H1 (cell line): ENCODE measurements around the gene AIFM2. TPM values are rescaled to one million over a fixed set of nuclear protein-coding genes. Genes with fewer than 3 reads are reported as not detected.

Source experiments
- CTCF ChIA-PET: fragments of 300-600 bp; sonication (Branson Sonifier 250); formaldehyde crosslinking; loops from one replicate; lab custom pipeline; 2021; ENCODE audit not compliant: partially characterized antibody; lab: Charles Lee
- POLR2A ChIA-PET: fragments of 300-600 bp; sonication (Branson Sonifier 250); formaldehyde crosslinking; loops from one replicate; lab custom pipeline; 2021; ENCODE audit warnings: inconsistent platforms; ENCODE audit not compliant: partially characterized antibody; lab: Charles Lee
- DNase-seq, 2 experiments: peaks; one replicate each; pipeline versions ENCODE4 v3.0.0 to v3.0.0-alpha.2; 2010 to 2022; ENCODE audit warnings: low spot score in 2 of 2, low read depth in 1 of 2, mixed read lengths in 1 of 2
- FAIRE-seq: peaks from 2 replicates; lab custom pipeline; 2011; peaks lifted over from hg19 to GRCh38; lab: Jason Lieb, UNC
- H2AFZ ChIP-seq: 2 replicates; pipeline ENCODE4 v1.8.1; 2012; ENCODE audit warnings: low read length, inconsistent platforms
- H2AK5ac ChIP-seq: 2 replicates; pipeline ENCODE4 v1.6.1; 2013; ENCODE audit warnings: low read depth, low read length
- H2BK120ac ChIP-seq: replicated peaks from 2 replicates; pipeline ENCODE3; 2013; ENCODE audit warnings: low read depth, low read length, inconsistent platforms
- H2BK12ac ChIP-seq: 2 replicates; pipeline ENCODE4 v1.6.1; 2013; ENCODE audit warnings: low read depth, low read length
- H2BK15ac ChIP-seq: 2 replicates; pipeline ENCODE4 v1.6.1; 2013; ENCODE audit warnings: low read length
- H2BK20ac ChIP-seq: 2 replicates; pipeline ENCODE4 v1.6.1; 2013; ENCODE audit warnings: low read length
- H2BK5ac ChIP-seq: 2 replicates; pipeline ENCODE4 v1.6.1; 2013; ENCODE audit warnings: low read depth, low read length
- H3K14ac ChIP-seq: 2 replicates; pipeline ENCODE4 v1.6.1; 2013; ENCODE audit warnings: inconsistent platforms; ENCODE audit not compliant: insufficient read length
- H3K18ac ChIP-seq: 2 replicates; pipeline ENCODE4 v1.6.1; 2013; ENCODE audit warnings: low read length; ENCODE audit errors: extremely low read depth
- H3K23ac ChIP-seq: 2 replicates; pipeline ENCODE4 v1.6.1; 2013; ENCODE audit warnings: inconsistent platforms; ENCODE audit not compliant: insufficient read length
- H3K23me2 ChIP-seq: 2 replicates; pipeline ENCODE4 v1.6.1; 2013; ENCODE audit warnings: low read depth, low read length
- H3K27ac ChIP-seq: 2 replicates; pipeline ENCODE4 v1.6.1; 2011; ENCODE audit warnings: low read depth, low read length, inconsistent platforms
- H3K27me3 ChIP-seq, 4 experiments: replicated peaks in 1 of 4; 1 replicate in 1 of 4; 2 replicates in 3 of 4; pipeline versions ENCODE4 v1.6.1 to v1.8.1; 2011 to 2013; ENCODE audit warnings: low read length in 3 of 4, mild to moderate bottlenecking in 3 of 4, inconsistent platforms in 2 of 4, mixed read lengths in 2 of 4, moderate library complexity in 1 of 4; ENCODE audit not compliant: control insufficient read depth in 3 of 4, insufficient read depth in 3 of 4; ENCODE audit errors: extremely low read depth in 1 of 4
- H3K36me3 ChIP-seq, 4 experiments: 2 replicates each; pipeline versions ENCODE4 v1.6.1 to v1.8.1; 2011 to 2013; ENCODE audit warnings: mild to moderate bottlenecking in 4 of 4, low read length in 3 of 4, moderate library complexity in 2 of 4, control low read depth in 1 of 4, inconsistent platforms in 1 of 4; ENCODE audit not compliant: insufficient read depth in 4 of 4, control insufficient read depth in 2 of 4
- H3K4ac ChIP-seq: replicated peaks from 2 replicates; pipeline ENCODE3; 2013; ENCODE audit warnings: low read length, low read depth, mixed read lengths, inconsistent platforms; ENCODE audit not compliant: insufficient read length
- H3K4me1 ChIP-seq, 4 experiments: replicated peaks in 1 of 4; 1 replicate in 1 of 4; 2 replicates in 3 of 4; pipeline versions ENCODE4 v1.6.1 to v1.8.1; 2011 to 2013; ENCODE audit warnings: low read length in 3 of 4, inconsistent platforms in 2 of 4, mixed read lengths in 1 of 4; ENCODE audit not compliant: insufficient read depth in 4 of 4, control insufficient read depth in 3 of 4
- H3K4me2 ChIP-seq, 2 experiments: 2 replicates each; pipeline versions ENCODE4 v1.6.1 to v1.8.1; 2011 to 2013; ENCODE audit warnings: low read depth in 2 of 2, low read length in 2 of 2, control low read depth in 1 of 2, inconsistent platforms in 1 of 2, mild to moderate bottlenecking in 1 of 2; ENCODE audit not compliant: insufficient read depth in 1 of 2
- H3K4me3 ChIP-seq, 4 experiments: fragments of 200-600, 300-600 bp in 1 of 4; sonication (generic), shearing (Covaris generic), sonication (Bioruptor Twin) in 1 of 4; 2 replicates each; pipeline versions ENCODE4 v1.5.1 to v1.8.1; 2011 to 2016; ENCODE audit warnings: low read length in 4 of 4, low read depth in 3 of 4, control low read depth in 2 of 4, inconsistent platforms in 2 of 4, mild to moderate bottlenecking in 2 of 4, mixed read lengths in 1 of 4, moderate library complexity in 1 of 4; ENCODE audit not compliant: insufficient read depth in 2 of 4; ENCODE audit errors: extremely low read depth in 1 of 4
- H3K56ac ChIP-seq: replicated peaks from 2 replicates; pipeline ENCODE3; 2013; ENCODE audit warnings: low read depth, mild to moderate bottlenecking, mixed read lengths, low read length, inconsistent platforms; ENCODE audit not compliant: insufficient read length
- H3K79me1 ChIP-seq: 2 replicates; pipeline ENCODE4 v1.6.1; 2013; ENCODE audit warnings: low read depth, low read length, control low read depth
- H3K79me2 ChIP-seq, 2 experiments: 2 replicates each; pipeline versions ENCODE4 v1.6.1 to v1.8.1; 2012 to 2013; ENCODE audit warnings: low read length in 2 of 2, mild to moderate bottlenecking in 2 of 2, inconsistent platforms in 1 of 2; ENCODE audit not compliant: insufficient read depth in 2 of 2, control insufficient read depth in 1 of 2
- H3K9ac ChIP-seq, 4 experiments: replicated peaks in 1 of 4; 1 replicate in 1 of 4; 2 replicates in 3 of 4; pipeline versions ENCODE4 v1.6.1 to v1.8.1; 2011 to 2013; ENCODE audit warnings: low read depth in 3 of 4, low read length in 3 of 4, control low read depth in 2 of 4, mild to moderate bottlenecking in 2 of 4, moderate library complexity in 2 of 4, inconsistent platforms in 1 of 4; ENCODE audit errors: extremely low read depth in 1 of 4
- H3K9me3 ChIP-seq, 2 experiments: 2 replicates each; pipeline versions ENCODE4 v1.6.1 to v1.8.1; 2012 to 2013; ENCODE audit warnings: mild to moderate bottlenecking in 2 of 2, moderate library complexity in 2 of 2, control low read depth in 1 of 2, inconsistent platforms in 1 of 2, low read depth in 1 of 2, low read length in 1 of 2, mixed read lengths in 1 of 2; ENCODE audit not compliant: insufficient read depth in 2 of 2
- H4K20me1 ChIP-seq, 2 experiments: replicated peaks in 1 of 2; 2 replicates each; pipeline versions ENCODE3 to v1.8.1; 2011 to 2013; ENCODE audit warnings: inconsistent platforms in 2 of 2, low read length in 2 of 2, mild to moderate bottlenecking in 1 of 2; ENCODE audit not compliant: insufficient read depth in 2 of 2, control insufficient read depth in 1 of 2
- H4K5ac ChIP-seq: 2 replicates; pipeline ENCODE4 v1.6.1; 2013; ENCODE audit warnings: low read length, low read depth, mixed read lengths, inconsistent platforms; ENCODE audit not compliant: insufficient read length
- H4K8ac ChIP-seq: 2 replicates; pipeline ENCODE4 v1.8.0; 2013; ENCODE audit warnings: mild to moderate bottlenecking, moderate library complexity, low read length, inconsistent platforms; ENCODE audit not compliant: insufficient read depth; ENCODE audit errors: extremely low read depth
- H4K91ac ChIP-seq: replicated peaks from 2 replicates; pipeline ENCODE3; 2013; ENCODE audit warnings: low read length, mixed read lengths, inconsistent platforms; ENCODE audit not compliant: insufficient read length
- ASH2L ChIP-seq: fragments of 200-600, 300-600 bp; sonication (generic); IDR thresholded peaks from one replicate; pipeline ENCODE4 v1.7.1; 2017; ENCODE audit warnings: low read length
- BCL11A ChIP-seq, 2 experiments: IDR thresholded peaks; one replicate each; pipeline ENCODE4 v1.6.1; 2011; ENCODE audit warnings: low read depth in 2 of 2, low read length in 2 of 2, mild to moderate bottlenecking in 2 of 2
- CEBPB ChIP-seq: IDR thresholded peaks from 2 replicates; pipeline ENCODE4 v1.6.1; 2012; ENCODE audit warnings: low read depth, low read length
- CTBP2 ChIP-seq: IDR thresholded peaks from 2 replicates; pipeline ENCODE4 v1.7.0; 2011; ENCODE audit warnings: borderline replicate concordance, mild to moderate bottlenecking, moderate library complexity, mixed read lengths, low read length; ENCODE audit not compliant: insufficient read depth, insufficient read length
- KDM4A ChIP-seq: IDR thresholded peaks from one replicate; pipeline ENCODE4 v1.7.1; 2012; ENCODE audit warnings: low read depth, mild to moderate bottlenecking, moderate library complexity, low read length, inconsistent platforms; ENCODE audit not compliant: severe bottlenecking
- POLR2A ChIP-seq, 2 experiments: IDR thresholded peaks; 1 replicate in 1 of 2; 2 replicates in 1 of 2; pipeline ENCODE4 v1.6.1; 2011; ENCODE audit warnings: low read depth in 2 of 2, low read length in 2 of 2, mild to moderate bottlenecking in 2 of 2; ENCODE audit errors: control extremely low read depth in 1 of 2
- SIX5 ChIP-seq: IDR thresholded peaks from 2 replicates; pipeline ENCODE4 v1.6.1; 2011; ENCODE audit warnings: mild to moderate bottlenecking, low read depth, low read length
- SRF ChIP-seq: IDR thresholded peaks from 2 replicates; pipeline ENCODE4 v1.6.1; 2011; ENCODE audit warnings: mild to moderate bottlenecking, low read depth, low read length, moderate library complexity
- SUZ12 ChIP-seq: fragments of 200-600 bp; sonication (generic); IDR thresholded peaks from 2 replicates; pipeline ENCODE4 v1.6.1; 2012; ENCODE audit warnings: mild to moderate bottlenecking, inconsistent platforms, low read length, moderate library complexity, mixed read lengths
- TAF7 ChIP-seq: optimal IDR thresholded peaks from 2 replicates; pipeline ENCODE3; 2011; ENCODE audit warnings: low read depth, mild to moderate bottlenecking, inconsistent platforms, low read length, moderate library complexity, borderline replicate concordance
- TEAD4 ChIP-seq: IDR thresholded peaks from 2 replicates; pipeline ENCODE4 v1.6.1; 2012; ENCODE audit warnings: low read depth, low read length, inconsistent platforms, mixed read lengths
- YY1 ChIP-seq: IDR thresholded peaks from 2 replicates; pipeline ENCODE4 v1.6.1; 2011; ENCODE audit warnings: low read depth, mild to moderate bottlenecking, low read length
- WGBS, 2 experiments: shearing (Covaris generic) in 1 of 2; methylation state at CpG; one replicate each; pipeline versions ENCODE4 v1.1.6 to v1.1.7; 2013 to 2015; ENCODE audit warnings: low lambda C conversion rate in 2 of 2, mixed read lengths in 2 of 2, inconsistent platforms in 1 of 2, low coverage in 1 of 2, missing lambda C conversion rate in 1 of 2; ENCODE audit not compliant: insufficient replicate concordance in 2 of 2, insufficient coverage in 1 of 2, insufficient read length in 1 of 2; ENCODE audit errors: extremely low coverage in 1 of 2, missing lambda C conversion rate in 1 of 2; 5-methylcytosine and 5-hydroxymethylcytosine counted together
- polyA plus RNA-seq, 7 experiments: library from polyadenylated mRNA; depleted of rRNA in 3 of 7; stranded (reverse) in 5 of 7; unstranded in 2 of 7; fragments of >200 nt in 5 of 7; fragments of 200-250 nt in 2 of 7; gene quantifications; 1 replicate in 5 of 7; 2 replicates in 1 of 7; 4 replicates in 1 of 7; pipeline versions ENCODE4 v1.2.1 to v1.2.3, GENCODE V29; 2011 to 2013; ENCODE audit warnings: missing spikeins in 2 of 7, mixed read lengths in 2 of 7
- total RNA-seq: library from RNA; stranded (reverse); fragmentation: NEBNext Ultra II Directional; extraction: Animal tissue kit (Norgen Biotek cat#: 25700); gene quantifications from 2 replicates; pipeline ENCODE4 v1.2.1, GENCODE V29; 2021
- TF ChIP-seq, protein P1 (sequence below): IDR thresholded peaks from 2 replicates; pipeline ENCODE4 v1.6.1; 2011; ENCODE audit warnings: low read length, improper control_type of control experiment

The AIFM2 gene
- total and polyA plus RNA-seq, 2 of the 8 experiments (the other 6 are each of a cell fraction or from before 2014, with no cell fraction given): 4.0 TPM

DNA sequence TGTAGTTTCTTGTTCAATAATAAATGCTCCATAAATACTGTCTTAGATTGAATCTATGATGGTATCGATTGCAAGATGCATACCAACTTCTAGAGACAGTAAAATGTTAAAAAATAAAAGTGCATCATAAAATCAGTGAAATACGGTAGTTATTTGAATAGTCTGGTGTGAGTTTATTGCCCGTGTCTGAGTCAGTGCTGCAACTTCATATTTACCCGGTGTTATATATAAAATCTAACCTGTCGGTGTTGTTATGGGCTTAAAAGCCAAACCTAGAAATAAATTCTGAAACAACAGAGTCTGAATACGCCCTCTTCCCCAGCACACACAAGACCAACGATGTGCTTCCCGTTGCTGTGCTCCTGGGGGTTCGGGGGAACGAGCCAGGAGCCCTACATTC is 63.7 kb downstream of the AIFM2 start:
- no peak for TF ChIP-seq KDM4A
- TF ChIP-seq YY1: no peak
- no peak for TF ChIP-seq SRF
- TF ChIP-seq TAF7: no peak
- TF ChIP-seq ASH2L: no peak
- TF ChIP-seq, protein P1, sequence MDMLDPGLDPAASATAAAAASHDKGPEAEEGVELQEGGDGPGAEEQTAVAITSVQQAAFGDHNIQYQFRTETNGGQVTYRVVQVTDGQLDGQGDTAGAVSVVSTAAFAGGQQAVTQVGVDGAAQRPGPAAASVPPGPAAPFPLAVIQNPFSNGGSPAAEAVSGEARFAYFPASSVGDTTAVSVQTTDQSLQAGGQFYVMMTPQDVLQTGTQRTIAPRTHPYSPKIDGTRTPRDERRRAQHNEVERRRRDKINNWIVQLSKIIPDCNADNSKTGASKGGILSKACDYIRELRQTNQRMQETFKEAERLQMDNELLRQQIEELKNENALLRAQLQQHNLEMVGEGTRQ: no peak
- TF ChIP-seq CTBP2: no peak
- no peak for TF ChIP-seq SIX5
- no peak for TF ChIP-seq TEAD4
- TF ChIP-seq CEBPB: no peak
- no peak for TF ChIP-seq POLR2A (IDR thresholded peaks at IDR 0.05; ENCODE audit: control extremely low read depth in 1 of 2, low read depth in 2 of 2, low read length in 2 of 2)
- no peak for TF ChIP-seq SUZ12
- no peak for TF ChIP-seq BCL11A (IDR thresholded peaks at IDR 0.05; ENCODE audit: low read depth in 2 of 2, low read length in 2 of 2)
- Histone ChIP-seq H4K91ac (no peak overlapping the region), H3K23me2 (no peaks in the 10 kb centered on the region), H3K23ac (no peak overlapping the region), H2BK15ac (no peak overlapping the region), H3K9me3 (no peaks in the 10 kb centered on the region), H3K4me2 (no peak overlapping the region), H2BK20ac (no peak overlapping the region), H4K20me1 (peaks cover 0 to 3% of the 10 kb centered on the region in 2 experiments), H3K4me1 (no peaks in the 10 kb centered on the region), H2AK5ac (no peak overlapping the region), H3K79me1 (no peaks in the 10 kb centered on the region), H3K4me3 (no peak overlapping the region), H3K18ac (no peak overlapping the region), H2AFZ (no peak overlapping the region), H4K8ac (no peak overlapping the region), H2BK12ac (no peak overlapping the region), H3K4ac (no peak overlapping the region), H2BK120ac (no peak overlapping the region), H3K79me2 (no peaks in the 10 kb centered on the region), H2BK5ac (no peak overlapping the region), H3K27me3 (peaks cover 0 to 2% (median 0%) of the 10 kb centered on the region in 4 experiments; a peak in 2 of 7 replicates), H3K36me3 (no peaks in the 10 kb centered on the region), H3K56ac (no peak overlapping the region), H3K27ac (no peak overlapping the region), H3K14ac (no peak overlapping the region), H4K5ac (no peak overlapping the region), H3K9ac (no peak overlapping the region)
- ChIA-PET POLR2A (interaction anchor here (1.2 kb wide), 1 partner anchor 17 kb away, joined by 3 read pairs; the partner anchor contains the start of gene MACROH2A2), CTCF (interaction anchor here (1.0 kb wide), 1 partner anchor 127 kb away, joined by 3 read pairs; no protein-coding TSS in a partner anchor)
- WGBS, 2 experiments: 87% methylated on average over 10 of the region's 10 CpGs; no CpG with 5 or more reads in 1 of the 2 experiments
- DNase-seq: no peak
- FAIRE-seq: no peak
